Activated naive CD8-positive, alpha-beta T cell treated with anti-CD3 and anti-CD28 coated beads, Interleukin-2, amount 10 ng/mL, durations not matched to agents 7 days and 5 days (primary cell): ENCODE results near the gene RBMS1. TPM values are rescaled to one million over a fixed set of nuclear protein-coding genes. Genes with fewer than 3 reads are reported as not detected.
A peak's percentile ranks its signal among the peaks of the same experiment; 100 is the strongest.
"Not testable (repeated sequence)": the region's sequence is repeated elsewhere in the genome, so short reads cannot be mapped to it uniquely, and the experiment has no call there.

Experiments
- ATAC-seq: fragments of 150-1000 bp; cut with Tn5 transposase; one replicate; pipeline ENCODE4 v1.10.0; 2021; ENCODE audit warnings: low read depth, moderate library complexity
- POLR2A ChIA-PET: fragments of 350-600 bp; sonication (Branson Sonifier 250); formaldehyde crosslinking; loops from one replicate; lab custom pipeline; 2021; ENCODE audit warnings: antibody characterized with exemption; lab: Charles Lee
- DNase-seq: peaks from one replicate; pipeline ENCODE4 v3.0.0; 2021
- H3K27ac Mint-ChIP-seq: one replicate; pipeline ENCODE4 v1.8.0; 2022; ENCODE audit warnings: mild to moderate bottlenecking, mixed read lengths
- H3K27me3 Mint-ChIP-seq: one replicate; pipeline ENCODE4 v1.8.0; 2022; ENCODE audit warnings: mild to moderate bottlenecking, moderate library complexity, mixed read lengths
- H3K36me3 Mint-ChIP-seq: one replicate; pipeline ENCODE4 v1.8.0; 2021; ENCODE audit warnings: mild to moderate bottlenecking, mixed read lengths
- H3K4me1 Mint-ChIP-seq: one replicate; pipeline ENCODE4 v1.8.0; 2021; ENCODE audit warnings: mixed read lengths
- H3K4me3 Mint-ChIP-seq: one replicate; pipeline ENCODE4 v1.8.0; 2022; ENCODE audit warnings: mild to moderate bottlenecking, moderate library complexity, mixed read lengths
- H3K9me3 Mint-ChIP-seq: one replicate; pipeline ENCODE4 v1.8.0; 2021; ENCODE audit warnings: mixed read lengths
- total RNA-seq, 2 experiments: library from RNA; stranded (reverse); gene quantifications; one replicate each; pipeline ENCODE4 v1.2.3, GENCODE V29; 2021

RBMS1 gene
- total RNA-seq, 2 experiments from 2014 or later, result 87.9 to 90.6 TPM

GRCh38 chr2:160433466-160434140 lies 60.0 kb downstream of the RBMS1 start:
- DNase-seq (no peak), ATAC-seq (peak; percentile 61)
- peaks cover 39% of the 10 kb centered on the region for H3K4me1 Mint-ChIP-seq
- peaks cover 7% of the 10 kb centered on the region for H3K9me3 Mint-ChIP-seq
- POLR2A ChIA-PET, result interaction anchor here (0.6 to 0.9 kb wide), 3 partner anchors 14 to 48 kb away, joined by 3 read pairs; no protein-coding TSS in a partner anchor
- peak overlapping the region; percentile 35 for H3K4me3 Mint-ChIP-seq
- no peaks in the 10 kb centered on the region for H3K27me3 Mint-ChIP-seq
- H3K36me3 Mint-ChIP-seq, result peaks cover 44% of the 10 kb centered on the region
- H3K27ac Mint-ChIP-seq, result no peak overlapping the region

DNA sequence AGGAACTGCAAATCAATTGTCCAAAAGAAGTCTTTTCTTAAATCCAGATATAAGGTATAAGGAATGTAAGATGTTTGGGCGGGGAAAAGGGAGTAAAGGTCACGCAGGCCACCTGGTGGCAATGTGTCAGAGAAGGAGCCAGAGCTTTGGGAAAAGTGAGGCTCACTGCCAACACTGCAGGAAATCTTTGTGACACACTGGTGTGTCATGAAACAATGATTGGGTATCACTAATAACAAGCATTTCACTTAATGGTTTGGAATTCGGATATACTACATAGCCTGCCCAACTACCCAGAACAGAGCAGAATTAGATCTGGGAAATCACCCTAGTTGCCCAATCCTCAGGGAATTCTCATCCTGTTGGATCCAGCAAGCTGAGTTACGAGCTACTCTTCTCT lies 61.0 kb downstream of the RBMS1 start:
- Mint-ChIP-seq H3K27ac (peak overlapping the region; percentile 48), H3K36me3 (peaks cover 36% of the 10 kb centered on the region), H3K9me3 (peaks cover 7% of the 10 kb centered on the region), H3K4me1 (peaks cover 47% of the 10 kb centered on the region), H3K27me3 (no peaks in the 10 kb centered on the region), H3K4me3 (no peak overlapping the region)
- ATAC-seq (no peak), DNase-seq (no peak)
- POLR2A ChIA-PET, result no interaction called here

DNA sequence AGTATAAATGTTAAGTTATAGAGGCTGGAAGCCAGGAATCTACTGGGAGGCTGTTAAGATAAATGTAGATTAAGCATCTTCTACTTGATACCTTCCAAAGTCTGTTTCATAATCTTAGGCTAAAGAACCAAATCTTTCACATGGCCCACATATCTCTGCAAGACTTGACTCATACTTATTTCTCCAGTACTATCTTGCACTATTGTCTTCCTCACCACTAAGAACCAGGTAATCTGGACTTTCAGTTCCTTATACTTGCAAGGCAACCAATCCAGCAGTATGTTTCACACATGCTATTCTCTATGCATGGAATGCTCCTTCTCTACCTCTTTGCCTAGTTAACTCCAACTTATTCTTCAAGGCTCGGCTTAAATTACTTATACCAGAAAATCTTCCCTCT lies 62.2 kb downstream of the RBMS1 start:
- Mint-ChIP-seq H3K27me3 (peaks cover 2% of the 10 kb centered on the region), H3K9me3 (peaks cover 8% of the 10 kb centered on the region), H3K36me3 (peaks cover 37% of the 10 kb centered on the region), H3K4me3 (no peak overlapping the region), H3K27ac (no peak overlapping the region), H3K4me1 (peaks cover 54% of the 10 kb centered on the region)
- POLR2A ChIA-PET, result interaction anchor here (0.6 kb wide), 1 partner anchor 41 kb away, joined by 5 read pairs; no protein-coding TSS in a partner anchor
- DNase-seq (no peak), ATAC-seq (no peak)

DNA sequence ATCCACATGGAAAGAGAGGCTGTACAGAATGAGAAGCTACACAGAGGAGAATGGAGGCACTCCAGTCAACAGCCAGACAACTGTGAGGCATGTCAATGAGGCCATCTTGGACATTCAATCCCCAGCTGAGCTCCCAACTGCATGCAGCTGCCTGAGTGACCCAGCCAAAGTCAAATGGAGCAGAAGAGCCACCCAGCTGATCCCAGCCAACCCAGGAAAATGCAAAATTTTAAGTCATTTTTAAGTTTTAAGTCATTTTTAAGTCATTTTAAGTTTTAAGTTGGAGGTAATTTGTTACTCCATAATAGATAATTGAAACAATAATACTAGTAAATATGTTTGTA lies 63.6 kb downstream of the RBMS1 start:
- H3K4me1 Mint-ChIP-seq, result peaks cover 56% of the 10 kb centered on the region
- ATAC-seq (no peak), DNase-seq (no peak)
- H3K27me3 Mint-ChIP-seq, result peaks cover 2% of the 10 kb centered on the region
- peaks cover 8% of the 10 kb centered on the region for H3K9me3 Mint-ChIP-seq
- peaks cover 39% of the 10 kb centered on the region for H3K36me3 Mint-ChIP-seq
- POLR2A ChIA-PET, result interaction anchor here (0.6 to 4.8 kb wide), 2 partner anchors 23 to 289 kb away, joined by 3 to 23 read pairs; no protein-coding TSS in a partner anchor
- peak overlapping the region; percentile 66 for H3K4me3 Mint-ChIP-seq
- peak overlapping the region; percentile 85 for H3K27ac Mint-ChIP-seq

DNA sequence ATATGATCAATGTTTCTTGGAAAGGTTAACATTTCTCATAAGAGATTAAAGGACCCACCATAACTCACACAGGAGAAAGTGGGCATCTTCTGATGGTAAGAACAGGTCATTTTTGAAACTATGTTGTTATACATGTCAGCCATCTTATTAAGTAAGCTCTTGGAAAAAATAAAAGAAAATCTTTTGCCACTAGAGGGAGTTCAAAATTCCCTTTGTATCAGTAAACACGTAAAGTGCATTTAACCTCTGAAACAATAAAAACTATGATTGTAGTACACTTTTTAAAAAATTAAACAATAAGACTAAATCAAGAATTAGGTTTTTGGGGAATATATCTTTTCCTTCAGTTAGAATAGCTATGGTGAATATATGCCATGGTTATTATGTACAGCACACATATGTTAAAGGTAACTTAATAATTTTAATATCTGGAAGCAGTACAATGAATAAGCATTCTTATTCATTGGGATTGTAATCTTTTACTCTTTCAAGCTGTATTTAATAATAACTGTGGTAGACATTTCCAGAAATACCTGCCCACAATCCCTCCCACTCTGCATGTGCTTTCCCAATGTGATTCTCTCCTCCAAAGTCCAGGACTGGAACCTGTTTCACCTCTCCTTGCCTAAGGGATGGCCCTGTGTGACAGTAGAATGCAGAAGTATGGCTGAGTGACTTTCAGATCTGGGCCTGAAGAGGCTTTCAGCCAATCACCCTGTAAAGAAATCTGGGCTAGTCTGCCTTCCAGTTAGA lies 64.2 kb downstream of the RBMS1 start:
- peak overlapping the region; percentile 66 for H3K4me3 Mint-ChIP-seq
- POLR2A ChIA-PET, result interaction anchor here (0.6 to 4.8 kb wide), 5 partner anchors 17 to 717 kb away, joined by 3 to 23 read pairs (median 10); partner anchors contain the start of genes MARCHF7 and RBMS1
- H3K9me3 Mint-ChIP-seq, result peaks cover 8% of the 10 kb centered on the region
- peaks cover 56% of the 10 kb centered on the region for H3K4me1 Mint-ChIP-seq
- H3K36me3 Mint-ChIP-seq, result peaks cover 39% of the 10 kb centered on the region
- DNase-seq, result no peak
- peak; percentile 59 for ATAC-seq
- peak overlapping the region; percentile 85 for H3K27ac Mint-ChIP-seq
- peaks cover 2% of the 10 kb centered on the region for H3K27me3 Mint-ChIP-seq

DNA sequence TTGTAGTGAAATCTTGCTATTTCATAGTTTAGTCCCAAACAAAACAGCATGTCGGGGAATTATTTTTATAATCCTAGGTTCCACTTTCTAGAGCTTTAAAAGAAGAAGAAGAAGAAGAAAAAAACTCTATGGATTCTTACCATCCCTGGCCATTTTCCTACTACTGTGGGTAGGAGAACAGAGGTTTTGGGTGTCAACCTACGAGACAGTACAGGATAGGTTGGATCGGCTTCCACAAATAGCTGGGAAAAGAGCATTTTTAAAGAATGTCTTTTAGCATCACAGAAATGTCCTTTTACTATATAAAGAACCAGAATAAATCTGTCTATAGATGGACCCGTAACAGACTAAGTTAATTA lies 65.2 kb downstream of the RBMS1 start:
- DNase-seq (no peak), ATAC-seq (no peak)
- H3K4me1 Mint-ChIP-seq, result peaks cover 54% of the 10 kb centered on the region
- POLR2A ChIA-PET, result interaction anchor here (0.5 to 4.8 kb wide), 5 partner anchors 16 to 280 kb away, joined by 3 to 23 read pairs (median 10); partner anchors contain the start of gene RBMS1
- peak overlapping the region; percentile 72 for H3K4me3 Mint-ChIP-seq
- H3K27ac Mint-ChIP-seq, result peak overlapping the region; percentile 80
- peaks cover 8% of the 10 kb centered on the region for H3K9me3 Mint-ChIP-seq
- peaks cover 43% of the 10 kb centered on the region for H3K36me3 Mint-ChIP-seq
- H3K27me3 Mint-ChIP-seq, result peaks cover 2% of the 10 kb centered on the region

GRCh38 chr2:160427629-160428404 lies 65.8 kb downstream of the RBMS1 start:
- peaks cover 53% of the 10 kb centered on the region for H3K4me1 Mint-ChIP-seq
- DNase-seq (no peak), ATAC-seq (peak; percentile 76)
- POLR2A ChIA-PET, result interaction anchor here (0.7 to 4.8 kb wide), 4 partner anchors 15 to 65 kb away, joined by 3 to 23 read pairs (median 16); partner anchors contain the start of gene RBMS1
- H3K4me3 Mint-ChIP-seq, result peak overlapping the region; percentile 72
- H3K9me3 Mint-ChIP-seq, result peaks cover 8% of the 10 kb centered on the region
- peaks cover 2% of the 10 kb centered on the region for H3K27me3 Mint-ChIP-seq
- peaks cover 46% of the 10 kb centered on the region for H3K36me3 Mint-ChIP-seq
- peak overlapping the region; percentile 80 for H3K27ac Mint-ChIP-seq

DNA sequence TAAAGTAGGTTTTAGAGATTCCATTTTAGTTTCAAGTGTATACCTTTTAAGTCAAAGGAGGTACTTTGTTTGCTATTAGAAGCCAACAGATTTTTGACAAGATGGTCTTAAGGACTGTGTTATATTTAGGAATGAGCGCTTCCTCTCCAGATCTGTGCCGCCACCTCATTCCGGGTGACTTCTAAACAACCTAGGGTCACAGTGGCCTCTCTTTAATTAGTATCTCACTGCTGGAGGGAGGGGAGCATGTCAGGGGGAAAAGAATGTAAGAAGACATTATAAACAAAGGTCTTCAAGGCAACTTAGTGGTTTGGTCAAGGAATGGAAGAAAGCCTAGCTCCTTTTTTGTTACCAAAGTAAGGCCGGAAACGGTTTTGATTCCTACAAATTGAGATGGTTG lies 67.0 kb downstream of the RBMS1 start:
- POLR2A ChIA-PET, result interaction anchor here (3.1 to 4.8 kb wide), 2 partner anchors 14 to 20 kb away, joined by 22 to 23 read pairs; no protein-coding TSS in a partner anchor
- ATAC-seq, result no peak

GRCh38 chr2:160425434-160426151 lies 68.0 kb downstream of the RBMS1 start:
- no peak overlapping the region for H3K4me3 Mint-ChIP-seq
- H3K36me3 Mint-ChIP-seq, result peaks cover 43% of the 10 kb centered on the region
- ATAC-seq (no peak), DNase-seq (no peak)
- no peak overlapping the region for H3K27ac Mint-ChIP-seq
- H3K4me1 Mint-ChIP-seq, result peaks cover 59% of the 10 kb centered on the region
- H3K9me3 Mint-ChIP-seq, result peaks cover 5% of the 10 kb centered on the region
- POLR2A ChIA-PET, result interaction anchor here (4.8 kb wide), 1 partner anchor 19 kb away, joined by 23 read pairs; no protein-coding TSS in a partner anchor
- H3K27me3 Mint-ChIP-seq, result peaks cover 2% of the 10 kb centered on the region

More for the DNA sequence above, 67.0 kb downstream of the RBMS1 start:
- Mint-ChIP-seq H3K27me3 (peaks cover 2% of the 10 kb centered on the region), H3K4me3 (peak overlapping the region; percentile 14), H3K4me1 (peaks cover 56% of the 10 kb centered on the region), H3K9me3 (peaks cover 7% of the 10 kb centered on the region), H3K36me3 (peaks cover 45% of the 10 kb centered on the region), H3K27ac (peak overlapping the region; percentile 34)
- no peak for DNase-seq

DNA sequence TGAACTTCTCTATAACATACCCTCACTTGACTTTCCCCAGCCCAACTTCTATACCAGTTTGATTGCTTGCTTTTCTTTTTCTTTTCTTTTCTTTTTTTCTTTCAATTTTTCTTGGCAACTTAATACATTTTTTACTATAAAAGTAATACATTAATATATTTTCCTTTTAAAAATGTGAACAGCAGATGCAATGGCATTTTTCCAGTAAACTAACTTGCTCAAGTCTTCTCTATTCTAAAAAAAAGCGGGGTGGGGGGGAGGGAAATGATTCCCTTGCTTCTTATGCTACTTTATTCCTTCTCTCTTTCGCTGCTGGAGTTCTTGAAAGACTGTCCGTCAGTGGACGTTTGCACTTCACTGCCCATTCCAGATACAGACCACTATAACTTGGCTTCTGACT lies 70.5 kb downstream of the RBMS1 start:
- peaks cover 41% of the 10 kb centered on the region for H3K36me3 Mint-ChIP-seq

DNA sequence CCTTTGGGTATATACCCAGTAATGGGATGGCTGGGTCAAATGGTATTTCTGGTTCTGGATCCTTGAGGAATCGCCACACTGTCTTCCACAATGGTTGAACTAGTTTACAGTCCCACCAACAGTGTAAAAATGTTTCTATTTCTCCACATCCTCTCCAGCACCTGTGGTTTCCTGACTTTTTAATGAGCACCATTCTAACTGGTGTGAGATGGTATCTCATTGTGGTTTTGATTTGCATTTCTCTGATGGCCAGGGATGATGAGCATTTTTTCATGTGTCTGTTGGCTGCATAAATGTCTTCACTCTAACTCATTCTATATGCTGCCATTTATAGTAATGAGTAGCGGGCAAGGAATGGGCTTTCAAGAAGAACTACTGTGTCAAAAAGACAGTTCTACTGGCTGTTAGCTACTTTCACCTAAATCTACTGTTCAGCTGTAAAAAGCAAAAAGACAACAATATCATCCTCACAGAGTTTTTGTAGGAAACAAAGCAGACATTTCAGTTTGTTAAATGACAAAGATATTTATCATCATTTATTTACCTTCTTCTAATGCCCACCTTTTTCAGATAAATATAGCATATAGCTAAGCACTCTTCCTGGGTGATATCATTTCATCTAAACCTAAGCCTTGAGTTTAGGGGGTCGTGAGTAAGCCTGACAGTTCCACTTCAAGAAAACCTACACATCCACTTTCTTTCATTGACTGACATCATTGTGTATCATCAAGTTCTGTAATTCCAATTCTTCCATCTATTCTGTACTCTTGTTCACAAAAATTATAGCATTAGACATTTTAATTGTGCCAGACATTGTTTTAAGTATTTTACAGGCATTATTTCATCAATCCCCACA lies 71.7 kb downstream of the RBMS1 start:
- ATAC-seq, result peak; percentile 33
- peaks cover 40% of the 10 kb centered on the region for H3K36me3 Mint-ChIP-seq
- DNase-seq, H3K9me3 Mint-ChIP-seq, H3K27me3 Mint-ChIP-seq: not testable (repeated sequence)
- peak overlapping the region; percentile 54 for H3K4me3 Mint-ChIP-seq
- peaks cover 56% of the 10 kb centered on the region for H3K4me1 Mint-ChIP-seq
- H3K27ac Mint-ChIP-seq, result peak overlapping the region; percentile 85
- POLR2A ChIA-PET, result interaction anchor here (0.8 to 2.0 kb wide), 3 partner anchors 11 to 91 kb away, joined by 4 to 6 read pairs (median 6); no protein-coding TSS in a partner anchor

More for the DNA sequence above, 70.5 kb downstream of the RBMS1 start:
- ATAC-seq (no peak), DNase-seq (no peak)
- peaks cover 2% of the 10 kb centered on the region for H3K27me3 Mint-ChIP-seq
- peaks cover 1% of the 10 kb centered on the region for H3K9me3 Mint-ChIP-seq
- H3K27ac Mint-ChIP-seq, result peak overlapping the region; percentile 76
- peaks cover 58% of the 10 kb centered on the region for H3K4me1 Mint-ChIP-seq
- POLR2A ChIA-PET, result interaction anchor here (0.8 to 2.0 kb wide), 2 partner anchors 16 to 90 kb away, joined by 4 to 6 read pairs; no protein-coding TSS in a partner anchor
- H3K4me3 Mint-ChIP-seq, result peak overlapping the region; percentile 7
